Nephron (organoid): ENCODE results near the gene SLMAP.
A peak's percentile ranks its signal among the peaks of the same experiment; 100 is the strongest.

Source experiments
- H3K27ac Mint-ChIP-seq, 3 experiments: 2 replicates each; pipeline ENCODE4 v1.8.0; 2020; ENCODE audit warnings: mixed read lengths in 3 of 3, mild to moderate bottlenecking in 2 of 3, moderate library complexity in 1 of 3
- H3K27me3 Mint-ChIP-seq: 2 replicates; pipeline ENCODE4 v1.8.0; 2021; ENCODE audit warnings: low read depth, mild to moderate bottlenecking, moderate library complexity, mixed read lengths
- H3K36me3 Mint-ChIP-seq: 2 replicates; pipeline ENCODE4 v1.8.0; 2020; ENCODE audit warnings: low read depth, mixed read lengths
- H3K4me1 Mint-ChIP-seq: 2 replicates; pipeline ENCODE4 v1.8.0; 2020; ENCODE audit warnings: mixed read lengths
- H3K4me3 Mint-ChIP-seq, 3 experiments: 2 replicates each; pipeline ENCODE4 v1.8.0; 2020; ENCODE audit warnings: mild to moderate bottlenecking in 3 of 3, mixed read lengths in 3 of 3, moderate library complexity in 2 of 3
- H3K9me3 Mint-ChIP-seq: 2 replicates; pipeline ENCODE4 v1.8.0; 2020; ENCODE audit warnings: mixed read lengths
- CTCF ChIP-seq, 3 experiments: fragments of 200-600 bp; sonication (generic); IDR thresholded peaks; one replicate each; pipeline ENCODE4 v1.5.0; 2021; ENCODE audit warnings: antibody characterized with exemption in 3 of 3; ENCODE audit not compliant: unreplicated experiment in 3 of 3

Gene SLMAP

GRCh38 chr3:57974796-57975388 is 218.8 kb downstream of the SLMAP start:
- H3K27ac Mint-ChIP-seq, result peak overlapping the region; percentile 9 to 73 (median 72)
- no peak overlapping the region for H3K4me3 Mint-ChIP-seq
- no peaks in the 10 kb centered on the region for H3K9me3 Mint-ChIP-seq
- TF ChIP-seq CTCF (IDR thresholded peaks at IDR 0.05; ENCODE audit: unreplicated experiment in 3 of 3), result no peak
- H3K4me1 Mint-ChIP-seq, result peaks cover 33% of the 10 kb centered on the region
- H3K36me3 Mint-ChIP-seq, result no peaks in the 10 kb centered on the region
- peaks cover 10% of the 10 kb centered on the region for H3K27me3 Mint-ChIP-seq

GRCh38 chr3:57977818-57978235 is 221.7 kb downstream of the SLMAP start:
- H3K4me3 Mint-ChIP-seq, result no peak overlapping the region
- no peaks in the 10 kb centered on the region for H3K36me3 Mint-ChIP-seq
- H3K27ac Mint-ChIP-seq, result peak overlapping the region; percentile 29 to 73 (median 48)

GRCh38 chr3:57978316-57978715 is 222.2 kb downstream of the SLMAP start:
- Mint-ChIP-seq H3K27ac (peak overlapping the region in 2 of 3 experiments; percentile 29 to 73), H3K36me3 (no peaks in the 10 kb centered on the region), H3K27me3 (peaks cover 3% of the 10 kb centered on the region), H3K9me3 (no peaks in the 10 kb centered on the region), H3K4me1 (peaks cover 13% of the 10 kb centered on the region), H3K4me3 (no peak overlapping the region)
- no peak for TF ChIP-seq CTCF (IDR thresholded peaks at IDR 0.05; ENCODE audit: unreplicated experiment in 3 of 3)

More at GRCh38 chr3:57977818-57978235, 221.7 kb downstream of the SLMAP start:
- no peak for TF ChIP-seq CTCF (IDR thresholded peaks at IDR 0.05; ENCODE audit: unreplicated experiment in 3 of 3)
- peaks cover 3% of the 10 kb centered on the region for H3K27me3 Mint-ChIP-seq
- H3K4me1 Mint-ChIP-seq, result peaks cover 16% of the 10 kb centered on the region
- H3K9me3 Mint-ChIP-seq, result no peaks in the 10 kb centered on the region
